H1 (cell line): ENCODE data around the gene FBXO11. TPM values are rescaled to one million over a fixed set of nuclear protein-coding genes. Genes with fewer than 3 reads are reported as not detected.

Experiments
- CTCF ChIA-PET: fragments of 300-600 bp; sonication (Branson Sonifier 250); formaldehyde crosslinking; loops from one replicate; lab custom pipeline; 2021; ENCODE audit not compliant: partially characterized antibody; lab: Charles Lee
- POLR2A ChIA-PET: fragments of 300-600 bp; sonication (Branson Sonifier 250); formaldehyde crosslinking; loops from one replicate; lab custom pipeline; 2021; ENCODE audit warnings: inconsistent platforms; ENCODE audit not compliant: partially characterized antibody; lab: Charles Lee
- DNase-seq, 2 experiments: peaks; one replicate each; pipeline versions ENCODE4 v3.0.0 to v3.0.0-alpha.2; 2010 to 2022; ENCODE audit warnings: low spot score in 2 of 2, low read depth in 1 of 2, mixed read lengths in 1 of 2
- FAIRE-seq: peaks from 2 replicates; lab custom pipeline; 2011; peaks lifted over from hg19 to GRCh38; lab: Jason Lieb, UNC
- H2AFZ ChIP-seq: 2 replicates; pipeline ENCODE4 v1.8.1; 2012; ENCODE audit warnings: low read length, inconsistent platforms
- H2AK5ac ChIP-seq: 2 replicates; pipeline ENCODE4 v1.6.1; 2013; ENCODE audit warnings: low read depth, low read length
- H2BK120ac ChIP-seq: replicated peaks from 2 replicates; pipeline ENCODE3; 2013; ENCODE audit warnings: low read depth, low read length, inconsistent platforms
- H2BK12ac ChIP-seq: 2 replicates; pipeline ENCODE4 v1.6.1; 2013; ENCODE audit warnings: low read depth, low read length
- H2BK15ac ChIP-seq: 2 replicates; pipeline ENCODE4 v1.6.1; 2013; ENCODE audit warnings: low read length
- H2BK20ac ChIP-seq: 2 replicates; pipeline ENCODE4 v1.6.1; 2013; ENCODE audit warnings: low read length
- H2BK5ac ChIP-seq: 2 replicates; pipeline ENCODE4 v1.6.1; 2013; ENCODE audit warnings: low read depth, low read length
- H3K14ac ChIP-seq: 2 replicates; pipeline ENCODE4 v1.6.1; 2013; ENCODE audit warnings: inconsistent platforms; ENCODE audit not compliant: insufficient read length
- H3K18ac ChIP-seq: 2 replicates; pipeline ENCODE4 v1.6.1; 2013; ENCODE audit warnings: low read length; ENCODE audit errors: extremely low read depth
- H3K23ac ChIP-seq: 2 replicates; pipeline ENCODE4 v1.6.1; 2013; ENCODE audit warnings: inconsistent platforms; ENCODE audit not compliant: insufficient read length
- H3K23me2 ChIP-seq: 2 replicates; pipeline ENCODE4 v1.6.1; 2013; ENCODE audit warnings: low read depth, low read length
- H3K27ac ChIP-seq: 2 replicates; pipeline ENCODE4 v1.6.1; 2011; ENCODE audit warnings: low read depth, low read length, inconsistent platforms
- H3K27me3 ChIP-seq, 4 experiments: replicated peaks in 1 of 4; 1 replicate in 1 of 4; 2 replicates in 3 of 4; pipeline versions ENCODE4 v1.6.1 to v1.8.1; 2011 to 2013; ENCODE audit warnings: low read length in 3 of 4, mild to moderate bottlenecking in 3 of 4, inconsistent platforms in 2 of 4, mixed read lengths in 2 of 4, moderate library complexity in 1 of 4; ENCODE audit not compliant: control insufficient read depth in 3 of 4, insufficient read depth in 3 of 4; ENCODE audit errors: extremely low read depth in 1 of 4
- H3K36me3 ChIP-seq, 4 experiments: 2 replicates each; pipeline versions ENCODE4 v1.6.1 to v1.8.1; 2011 to 2013; ENCODE audit warnings: mild to moderate bottlenecking in 4 of 4, low read length in 3 of 4, moderate library complexity in 2 of 4, control low read depth in 1 of 4, inconsistent platforms in 1 of 4; ENCODE audit not compliant: insufficient read depth in 4 of 4, control insufficient read depth in 2 of 4
- H3K4ac ChIP-seq: replicated peaks from 2 replicates; pipeline ENCODE3; 2013; ENCODE audit warnings: low read length, low read depth, mixed read lengths, inconsistent platforms; ENCODE audit not compliant: insufficient read length
- H3K4me1 ChIP-seq, 4 experiments: replicated peaks in 1 of 4; 1 replicate in 1 of 4; 2 replicates in 3 of 4; pipeline versions ENCODE4 v1.6.1 to v1.8.1; 2011 to 2013; ENCODE audit warnings: low read length in 3 of 4, inconsistent platforms in 2 of 4, mixed read lengths in 1 of 4; ENCODE audit not compliant: insufficient read depth in 4 of 4, control insufficient read depth in 3 of 4
- H3K4me2 ChIP-seq, 2 experiments: 2 replicates each; pipeline versions ENCODE4 v1.6.1 to v1.8.1; 2011 to 2013; ENCODE audit warnings: low read depth in 2 of 2, low read length in 2 of 2, control low read depth in 1 of 2, inconsistent platforms in 1 of 2, mild to moderate bottlenecking in 1 of 2; ENCODE audit not compliant: insufficient read depth in 1 of 2
- H3K4me3 ChIP-seq, 4 experiments: fragments of 200-600, 300-600 bp in 1 of 4; sonication (generic), shearing (Covaris generic), sonication (Bioruptor Twin) in 1 of 4; 2 replicates each; pipeline versions ENCODE4 v1.5.1 to v1.8.1; 2011 to 2016; ENCODE audit warnings: low read length in 4 of 4, low read depth in 3 of 4, control low read depth in 2 of 4, inconsistent platforms in 2 of 4, mild to moderate bottlenecking in 2 of 4, mixed read lengths in 1 of 4, moderate library complexity in 1 of 4; ENCODE audit not compliant: insufficient read depth in 2 of 4; ENCODE audit errors: extremely low read depth in 1 of 4
- H3K56ac ChIP-seq: replicated peaks from 2 replicates; pipeline ENCODE3; 2013; ENCODE audit warnings: low read depth, mild to moderate bottlenecking, mixed read lengths, low read length, inconsistent platforms; ENCODE audit not compliant: insufficient read length
- H3K79me1 ChIP-seq: 2 replicates; pipeline ENCODE4 v1.6.1; 2013; ENCODE audit warnings: low read depth, low read length, control low read depth
- H3K79me2 ChIP-seq, 2 experiments: 2 replicates each; pipeline versions ENCODE4 v1.6.1 to v1.8.1; 2012 to 2013; ENCODE audit warnings: low read length in 2 of 2, mild to moderate bottlenecking in 2 of 2, inconsistent platforms in 1 of 2; ENCODE audit not compliant: insufficient read depth in 2 of 2, control insufficient read depth in 1 of 2
- H3K9ac ChIP-seq, 4 experiments: replicated peaks in 1 of 4; 1 replicate in 1 of 4; 2 replicates in 3 of 4; pipeline versions ENCODE4 v1.6.1 to v1.8.1; 2011 to 2013; ENCODE audit warnings: low read depth in 3 of 4, low read length in 3 of 4, control low read depth in 2 of 4, mild to moderate bottlenecking in 2 of 4, moderate library complexity in 2 of 4, inconsistent platforms in 1 of 4; ENCODE audit errors: extremely low read depth in 1 of 4
- H3K9me3 ChIP-seq, 2 experiments: 2 replicates each; pipeline versions ENCODE4 v1.6.1 to v1.8.1; 2012 to 2013; ENCODE audit warnings: mild to moderate bottlenecking in 2 of 2, moderate library complexity in 2 of 2, control low read depth in 1 of 2, inconsistent platforms in 1 of 2, low read depth in 1 of 2, low read length in 1 of 2, mixed read lengths in 1 of 2; ENCODE audit not compliant: insufficient read depth in 2 of 2
- H4K20me1 ChIP-seq, 2 experiments: replicated peaks in 1 of 2; 2 replicates each; pipeline versions ENCODE3 to v1.8.1; 2011 to 2013; ENCODE audit warnings: inconsistent platforms in 2 of 2, low read length in 2 of 2, mild to moderate bottlenecking in 1 of 2; ENCODE audit not compliant: insufficient read depth in 2 of 2, control insufficient read depth in 1 of 2
- H4K5ac ChIP-seq: 2 replicates; pipeline ENCODE4 v1.6.1; 2013; ENCODE audit warnings: low read length, low read depth, mixed read lengths, inconsistent platforms; ENCODE audit not compliant: insufficient read length
- H4K8ac ChIP-seq: 2 replicates; pipeline ENCODE4 v1.8.0; 2013; ENCODE audit warnings: mild to moderate bottlenecking, moderate library complexity, low read length, inconsistent platforms; ENCODE audit not compliant: insufficient read depth; ENCODE audit errors: extremely low read depth
- H4K91ac ChIP-seq: replicated peaks from 2 replicates; pipeline ENCODE3; 2013; ENCODE audit warnings: low read length, mixed read lengths, inconsistent platforms; ENCODE audit not compliant: insufficient read length
- CHD1 ChIP-seq: IDR thresholded peaks from 2 replicates; pipeline ENCODE4 v1.6.1; 2012; ENCODE audit warnings: low read depth, low read length, improper control_type of control experiment
- CREB1 ChIP-seq: IDR thresholded peaks from 2 replicates; pipeline ENCODE4 v1.6.1; 2012; ENCODE audit warnings: inconsistent platforms
- CTCF ChIP-seq, 3 experiments: IDR thresholded peaks; 1 replicate in 2 of 3; 2 replicates in 1 of 3; pipeline versions ENCODE4 v1.5.1 to v1.6.1; 2011; ENCODE audit warnings: low read length in 3 of 3, mild to moderate bottlenecking in 3 of 3, inconsistent platforms in 2 of 3, low read depth in 1 of 3, moderate library complexity in 1 of 3; ENCODE audit not compliant: insufficient read depth in 1 of 3; ENCODE audit errors: control extremely low read depth in 1 of 3
- NRF1 ChIP-seq: IDR thresholded peaks from 2 replicates; pipeline ENCODE4 v1.6.1; 2011; ENCODE audit warnings: mild to moderate bottlenecking, low read depth, low read length, improper control_type of control experiment
- RFX5 ChIP-seq: IDR thresholded peaks from 2 replicates; pipeline ENCODE4 v1.6.1; 2011; ENCODE audit warnings: low read depth, low read length, improper control_type of control experiment, borderline replicate concordance
- WGBS, 2 experiments: shearing (Covaris generic) in 1 of 2; methylation state at CpG; one replicate each; pipeline versions ENCODE4 v1.1.6 to v1.1.7; 2013 to 2015; ENCODE audit warnings: low lambda C conversion rate in 2 of 2, mixed read lengths in 2 of 2, inconsistent platforms in 1 of 2, low coverage in 1 of 2, missing lambda C conversion rate in 1 of 2; ENCODE audit not compliant: insufficient replicate concordance in 2 of 2, insufficient coverage in 1 of 2, insufficient read length in 1 of 2; ENCODE audit errors: extremely low coverage in 1 of 2, missing lambda C conversion rate in 1 of 2; 5-methylcytosine and 5-hydroxymethylcytosine counted together
- polyA plus RNA-seq, 7 experiments: library from polyadenylated mRNA; depleted of rRNA in 3 of 7; stranded (reverse) in 5 of 7; unstranded in 2 of 7; fragments of >200 nt in 5 of 7; fragments of 200-250 nt in 2 of 7; gene quantifications; 1 replicate in 5 of 7; 2 replicates in 1 of 7; 4 replicates in 1 of 7; pipeline versions ENCODE4 v1.2.1 to v1.2.3, GENCODE V29; 2011 to 2013; ENCODE audit warnings: missing spikeins in 2 of 7, mixed read lengths in 2 of 7
- total RNA-seq: library from RNA; stranded (reverse); fragmentation: NEBNext Ultra II Directional; extraction: Animal tissue kit (Norgen Biotek cat#: 25700); gene quantifications from 2 replicates; pipeline ENCODE4 v1.2.1, GENCODE V29; 2021

FBXO11 gene
- total and polyA plus RNA-seq, 2 of the 8 experiments (the other 6 are each of a cell fraction or from before 2014, with no cell fraction given) = 21.7 to 57.3 TPM

- WGBS, 2 experiments = 67% methylated on average over 2 of the region's 2 CpGs; no CpG with 5 or more reads in 1 of the 2 experiments
- Histone ChIP-seq H3K14ac (no peak overlapping the region), H3K36me3 (no peaks in the 10 kb centered on the region; a peak in 2 of 8 replicates), H3K79me2 (peaks cover 4 to 96% of the 10 kb centered on the region in 2 experiments; a peak in 3 of 4 replicates), H4K91ac (no peak overlapping the region), H4K20me1 (peaks cover 2 to 11% of the 10 kb centered on the region in 2 experiments), H3K4me1 (peaks cover 3 to 26% (median 11%) of the 10 kb centered on the region in 4 experiments; a peak in 6 of 7 replicates), H3K79me1 (peaks cover 7% of the 10 kb centered on the region), H3K18ac (no peak overlapping the region), H3K23me2 (no peaks in the 10 kb centered on the region), H3K56ac (no peak overlapping the region), H2BK120ac (no peak overlapping the region), H3K4me3 (no peak overlapping the region), H3K4ac (no peak overlapping the region), H3K27ac (no peak overlapping the region), H4K5ac (no peak overlapping the region), H3K4me2 (no peak overlapping the region), H4K8ac (no peak overlapping the region), H2AK5ac (no peak overlapping the region), H2BK12ac (no peak overlapping the region), H2AFZ (no peak overlapping the region), H2BK5ac (no peak overlapping the region), H2BK15ac (no peak overlapping the region), H3K9ac (no peak overlapping the region), H3K9me3 (no peaks in the 10 kb centered on the region), H3K27me3 (no peaks in the 10 kb centered on the region), H2BK20ac (no peak overlapping the region), H3K23ac (no peak overlapping the region)
- CTCF ChIA-PET = interaction anchor here (1.4 to 3.5 kb wide), 5 partner anchors 9 to 27 kb away, joined by 3 to 14 read pairs (median 5); no protein-coding TSS in a partner anchor
- no peak for FAIRE-seq
- DNase-seq = no peak
- POLR2A ChIA-PET = interaction anchor here (1.1 kb wide), 1 partner anchor 10 kb away, joined by 3 read pairs; no protein-coding TSS in a partner anchor
- no peak for TF ChIP-seq NRF1
- TF ChIP-seq CTCF (IDR thresholded peaks at IDR 0.05; ENCODE audit: control extremely low read depth in 1 of 3, insufficient read depth in 1 of 3, low read depth in 1 of 3, low read length in 3 of 3) = no peak
- TF ChIP-seq CREB1 = no peak
- TF ChIP-seq CHD1 = no peak
- no peak for TF ChIP-seq RFX5
Observed at GRCh38 chr2:47872941-47873340, 33.4 kb downstream of the FBXO11 start.
